HepG2 (cell line): ENCODE results near the gene AAMP. TPM values are rescaled to one million over a fixed set of nuclear protein-coding genes. Genes with fewer than 3 reads are reported as not detected.
A peak's percentile ranks its signal among the peaks of the same experiment; 100 is the strongest.

Source experiments
- BRD4 ChIP-seq: sonication (generic); formaldehyde crosslinking; IDR thresholded peaks from 2 replicates; pipeline ENCODE4 v1.4.0; 2020; ENCODE audit warnings: missing genetic modification reagents
- FOXP4 ChIP-seq: sonication (generic); formaldehyde crosslinking; IDR thresholded peaks from 2 replicates; pipeline ENCODE4 v1.4.0; 2020; ENCODE audit warnings: missing genetic modification reagents
- GATA4 ChIP-seq: sonication (generic); IDR thresholded peaks from 2 replicates; pipeline ENCODE4 v1.6.1; 2016; ENCODE audit warnings: antibody characterized with exemption, low read depth, borderline replicate concordance
- HOXA5 ChIP-seq: sonication (generic); formaldehyde crosslinking; IDR thresholded peaks from 2 replicates; pipeline ENCODE4 v1.4.0; 2020; ENCODE audit warnings: missing genetic modification reagents
- KDM4B ChIP-seq: sonication (generic); formaldehyde crosslinking; IDR thresholded peaks from 2 replicates; pipeline ENCODE4 v1.4.0; 2020; ENCODE audit warnings: missing genetic modification reagents
- KLF15 ChIP-seq: sonication (generic); formaldehyde crosslinking; IDR thresholded peaks from 2 replicates; pipeline ENCODE4 v1.8.1; 2023; ENCODE audit warnings: borderline replicate concordance, mild to moderate bottlenecking, inconsistent platforms, missing genetic modification reagents, mixed read lengths
- MBNL3 ChIP-seq: fragments of 250-450 bp; sonication (Bioruptor Pico); conservative IDR thresholded peaks from 2 replicates; pipeline ENCODE4 v1.8.0; 2022; ENCODE audit warnings: mild to moderate bottlenecking, inconsistent platforms
- MXD4 ChIP-seq: IDR thresholded peaks from 2 replicates; pipeline ENCODE4 v1.6.1; 2016; ENCODE audit warnings: mild to moderate bottlenecking, missing biosample characterization, missing genetic modification reagents
- PHF20 ChIP-seq: sonication (generic); formaldehyde crosslinking; IDR thresholded peaks from 2 replicates; pipeline ENCODE4 v1.5.0; 2020; ENCODE audit warnings: mild to moderate bottlenecking, missing genetic modification reagents
- RCOR2 ChIP-seq: IDR thresholded peaks from 2 replicates; pipeline ENCODE4 v1.6.1; 2016; ENCODE audit warnings: missing biosample characterization, missing genetic modification reagents
- RELA ChIP-seq: sonication (generic); formaldehyde crosslinking; IDR thresholded peaks from 2 replicates; pipeline ENCODE4 v1.4.0; 2020; ENCODE audit warnings: missing genetic modification reagents
- RNF2 ChIP-seq: fragments of 450-650 bp; conservative IDR thresholded peaks from 2 replicates; pipeline ENCODE4 v1.6.1; 2016; ENCODE audit warnings: low read depth
- TBX2 ChIP-seq: sonication (generic); formaldehyde crosslinking; IDR thresholded peaks from 2 replicates; pipeline ENCODE4 v1.5.0; 2020; ENCODE audit warnings: missing genetic modification reagents, mild to moderate bottlenecking, borderline replicate concordance
- TCF7L2 ChIP-seq: IDR thresholded peaks from 2 replicates; pipeline ENCODE4 v1.6.1; 2011; ENCODE audit warnings: mild to moderate bottlenecking, low read depth, low read length, moderate library complexity
- TOPORS ChIP-seq: sonication (generic); formaldehyde crosslinking; IDR thresholded peaks from 2 replicates; pipeline ENCODE4 v1.8.0; 2023; ENCODE audit warnings: mild to moderate bottlenecking, missing genetic modification reagents
- XBP1 ChIP-seq: sonication (generic); formaldehyde crosslinking; IDR thresholded peaks from 2 replicates; pipeline ENCODE4 v1.5.0; 2020; ENCODE audit warnings: missing genetic modification reagents
- ZBTB20 ChIP-seq: sonication (generic); formaldehyde crosslinking; IDR thresholded peaks from 2 replicates; pipeline ENCODE4 v1.8.1; 2023; ENCODE audit warnings: missing genetic modification reagents, low read depth, mild to moderate bottlenecking, borderline replicate concordance
- ZKSCAN8 ChIP-seq: IDR thresholded peaks from 2 replicates; pipeline ENCODE4 v1.6.1; 2016; ENCODE audit warnings: borderline replicate concordance, missing genetic modification reagents, missing compliant biosample characterization
- ZMYM4 ChIP-seq: sonication (generic); formaldehyde crosslinking; IDR thresholded peaks from 2 replicates; pipeline ENCODE4 v1.8.1; 2023; ENCODE audit warnings: mild to moderate bottlenecking, missing genetic modification reagents
- ZNF121 ChIP-seq: sonication (generic); formaldehyde crosslinking; IDR thresholded peaks from 2 replicates; pipeline ENCODE4 v1.5.0; 2020; ENCODE audit warnings: mild to moderate bottlenecking, missing genetic modification reagents
- ZNF891 ChIP-seq: sonication (generic); formaldehyde crosslinking; IDR thresholded peaks from 2 replicates; pipeline ENCODE4 v1.5.0; 2020; ENCODE audit warnings: mild to moderate bottlenecking, missing genetic modification reagents
- polyA plus RNA-seq, 8 experiments: library from polyadenylated mRNA; depleted of rRNA in 3 of 8; stranded (reverse) in 7 of 8; unstranded in 1 of 8; fragments of >200 nt; fragmentation: Illumina TruSeq in 4 of 8; extraction: Trizol in 4 of 8; gene quantifications; 2 replicates each; pipeline versions ENCODE4 v1.2.1 to v1.2.3, GENCODE V29; 2011 to 2016; ENCODE audit warnings: low read depth in 4 of 8, missing spikeins in 1 of 8, mixed read lengths in 1 of 8; ENCODE audit not compliant: insufficient read depth in 1 of 8
- total RNA-seq, 5 experiments: library from RNA; depleted of rRNA; stranded (reverse); fragments of >200 nt; fragmentation: Illumina TruSeq; extraction: Trizol; gene quantifications; 2 replicates each; pipeline ENCODE4 v1.2.3, GENCODE V29; 2016; ENCODE audit warnings: low read depth in 1 of 5
- TF ChIP-seq, protein P1 (sequence below): sonication (generic); formaldehyde crosslinking; IDR thresholded peaks from 2 replicates; pipeline ENCODE4 v1.4.0; 2020; ENCODE audit warnings: missing genetic modification reagents, mild to moderate bottlenecking, borderline replicate concordance
- TF ChIP-seq, protein P2 (sequence below): sonication (generic); formaldehyde crosslinking; IDR thresholded peaks from 2 replicates; pipeline ENCODE4 v1.4.0; 2020; ENCODE audit warnings: mild to moderate bottlenecking, missing genetic modification reagents
- TF ChIP-seq, protein P3 (sequence below): sonication (generic); formaldehyde crosslinking; IDR thresholded peaks from 2 replicates; pipeline ENCODE4 v1.4.0; 2020; ENCODE audit warnings: mild to moderate bottlenecking, missing genetic modification reagents, borderline replicate concordance

The AAMP gene
- total and polyA plus RNA-seq, 2 of the 13 experiments (the other 11 are each of a cell fraction or from before 2014, with no cell fraction given) = 110 to 186 TPM

DNA sequence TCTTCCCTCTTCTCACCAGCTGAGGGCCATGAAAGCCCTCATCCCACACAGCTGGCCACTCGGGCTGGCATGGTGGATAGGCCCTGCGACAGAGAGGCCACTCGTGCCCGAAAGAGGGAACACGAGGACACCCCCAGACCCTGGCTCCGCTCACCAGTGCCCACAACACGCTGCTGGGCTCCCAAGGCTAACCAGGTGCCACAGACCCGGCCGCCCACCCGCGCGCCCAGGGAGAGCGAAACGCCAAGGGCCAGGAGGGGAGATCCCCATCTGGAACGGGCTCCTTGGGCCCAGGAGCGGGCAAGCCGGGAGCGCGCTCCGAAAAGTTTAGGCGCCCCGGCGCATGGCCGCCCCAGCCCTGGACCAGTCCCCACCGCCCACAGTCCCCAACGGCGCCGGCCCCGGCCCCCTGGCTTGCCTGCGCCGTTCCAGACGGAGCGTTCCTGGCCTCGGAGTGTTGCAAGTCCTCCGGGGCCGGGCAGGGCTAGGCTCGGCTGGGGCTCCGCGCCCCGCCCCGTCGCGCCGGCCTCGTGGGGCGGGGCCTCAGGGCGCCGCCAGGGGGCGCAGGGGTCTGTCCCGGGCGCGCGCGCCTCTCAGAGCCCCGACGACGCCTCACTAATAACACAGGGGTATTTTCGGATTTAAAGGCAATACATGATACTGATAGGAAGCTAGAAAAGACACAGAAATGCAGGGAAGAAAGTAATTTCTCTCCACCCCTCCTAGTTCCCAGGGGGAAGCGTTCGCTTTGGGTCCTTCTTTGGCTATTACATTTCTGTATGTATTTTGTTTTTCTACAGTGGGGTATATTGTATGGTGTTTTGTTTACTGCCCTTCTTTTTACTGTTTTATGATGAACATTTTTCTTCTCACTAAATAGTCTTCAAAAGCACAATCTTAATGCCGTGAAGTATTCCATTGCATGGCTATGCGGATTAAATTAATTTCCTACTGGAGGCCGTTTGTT lies 22.4 kb upstream of the AAMP start, which contains the start of gene TMBIM1 (continued):
- TF ChIP-seq PHF20 = no peak
- peak; percentile 76 for TF ChIP-seq ZMYM4
- TF ChIP-seq, protein P1, sequence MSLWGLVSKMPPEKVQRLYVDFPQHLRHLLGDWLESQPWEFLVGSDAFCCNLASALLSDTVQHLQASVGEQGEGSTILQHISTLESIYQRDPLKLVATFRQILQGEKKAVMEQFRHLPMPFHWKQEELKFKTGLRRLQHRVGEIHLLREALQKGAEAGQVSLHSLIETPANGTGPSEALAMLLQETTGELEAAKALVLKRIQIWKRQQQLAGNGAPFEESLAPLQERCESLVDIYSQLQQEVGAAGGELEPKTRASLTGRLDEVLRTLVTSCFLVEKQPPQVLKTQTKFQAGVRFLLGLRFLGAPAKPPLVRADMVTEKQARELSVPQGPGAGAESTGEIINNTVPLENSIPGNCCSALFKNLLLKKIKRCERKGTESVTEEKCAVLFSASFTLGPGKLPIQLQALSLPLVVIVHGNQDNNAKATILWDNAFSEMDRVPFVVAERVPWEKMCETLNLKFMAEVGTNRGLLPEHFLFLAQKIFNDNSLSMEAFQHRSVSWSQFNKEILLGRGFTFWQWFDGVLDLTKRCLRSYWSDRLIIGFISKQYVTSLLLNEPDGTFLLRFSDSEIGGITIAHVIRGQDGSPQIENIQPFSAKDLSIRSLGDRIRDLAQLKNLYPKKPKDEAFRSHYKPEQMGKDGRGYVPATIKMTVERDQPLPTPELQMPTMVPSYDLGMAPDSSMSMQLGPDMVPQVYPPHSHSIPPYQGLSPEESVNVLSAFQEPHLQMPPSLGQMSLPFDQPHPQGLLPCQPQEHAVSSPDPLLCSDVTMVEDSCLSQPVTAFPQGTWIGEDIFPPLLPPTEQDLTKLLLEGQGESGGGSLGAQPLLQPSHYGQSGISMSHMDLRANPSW = no peak
- TF ChIP-seq GATA4 = 0 out of 2 replicates have a peak, but pooled peaks have one; percentile 32
- 0 out of 2 replicates have a peak, but pooled peaks have one; percentile 64 for TF ChIP-seq BRD4 (CRISPR knock-in tag)
- TF ChIP-seq KLF15 (CRISPR knock-in tag) = no peak
- no peak for TF ChIP-seq TOPORS (CRISPR knock-in tag)
- no peak; the same call in 1 of the 2 replicates for TF ChIP-seq ZNF121 (CRISPR knock-in tag)
- TF ChIP-seq HOXA5 = no peak; the same call in 1 of the 2 replicates
- TF ChIP-seq FOXP4 (CRISPR knock-in tag) = no peak; the same call in 1 of the 2 replicates
- TF ChIP-seq ZNF891 (CRISPR knock-in tag) = peak; percentile 70; the same call in 1 of the 2 replicates
- TF ChIP-seq, protein P2, sequence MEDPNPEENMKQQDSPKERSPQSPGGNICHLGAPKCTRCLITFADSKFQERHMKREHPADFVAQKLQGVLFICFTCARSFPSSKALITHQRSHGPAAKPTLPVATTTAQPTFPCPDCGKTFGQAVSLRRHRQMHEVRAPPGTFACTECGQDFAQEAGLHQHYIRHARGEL = no peak
- TF ChIP-seq MXD4 (CRISPR knock-in tag) = no peak; the same call in none of the 2 replicates
- TF ChIP-seq, protein P3, sequence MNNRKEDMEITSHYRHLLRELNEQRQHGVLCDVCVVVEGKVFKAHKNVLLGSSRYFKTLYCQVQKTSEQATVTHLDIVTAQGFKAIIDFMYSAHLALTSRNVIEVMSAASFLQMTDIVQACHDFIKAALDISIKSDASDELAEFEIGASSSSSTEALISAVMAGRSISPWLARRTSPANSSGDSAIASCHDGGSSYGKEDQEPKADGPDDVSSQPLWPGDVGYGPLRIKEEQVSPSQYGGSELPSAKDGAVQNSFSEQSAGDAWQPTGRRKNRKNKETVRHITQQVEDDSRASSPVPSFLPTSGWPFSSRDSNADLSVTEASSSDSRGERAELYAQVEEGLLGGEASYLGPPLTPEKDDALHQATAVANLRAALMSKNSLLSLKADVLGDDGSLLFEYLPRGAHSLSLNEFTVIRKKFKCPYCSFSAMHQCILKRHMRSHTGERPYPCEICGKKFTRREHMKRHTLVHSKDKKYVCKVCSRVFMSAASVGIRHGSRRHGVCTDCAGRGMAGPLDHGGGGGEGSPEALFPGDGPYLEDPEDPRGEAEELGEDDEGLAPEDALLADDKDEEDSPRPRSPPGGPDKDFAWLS (CRISPR knock-in tag) = no peak
- no peak for TF ChIP-seq RELA (CRISPR knock-in tag)
- no peak for TF ChIP-seq RCOR2 (CRISPR knock-in tag)
- no peak for TF ChIP-seq ZBTB20 (CRISPR knock-in tag)
- no peak for TF ChIP-seq MBNL3 (CRISPR knock-in tag)
- peak; percentile 69; the same call in 1 of the 2 replicates for TF ChIP-seq RNF2
- no peak for TF ChIP-seq TCF7L2
- no peak for TF ChIP-seq KDM4B
- peak; percentile 79 for TF ChIP-seq TBX2 (CRISPR knock-in tag)
- no peak for TF ChIP-seq ZKSCAN8 (CRISPR knock-in tag)
- no peak for TF ChIP-seq XBP1
